Activated T-helper 17 cell treated with anti-CD3 and anti-CD28 coated beads, Interleukin-2, amount 50 U/mL, for 72 hours (primary cell): ENCODE results near the gene ETFB. TPM values are rescaled to one million over a fixed set of nuclear protein-coding genes. Genes with fewer than 3 reads are reported as not detected.

Source experiments
- ATAC-seq: fragments of 150-1000 bp; cut with Tn5 transposase; replicated peaks from 2 replicates; pipeline ENCODE4 v1.10.0; 2021; ENCODE audit warnings: mild to moderate bottlenecking, moderate library complexity
- H3K27ac Mint-ChIP-seq: one replicate; pipeline ENCODE4 v1.8.0; 2022; ENCODE audit warnings: mixed read lengths
- H3K27me3 Mint-ChIP-seq: one replicate; pipeline ENCODE4 v1.8.0; 2022; ENCODE audit warnings: mixed read lengths
- H3K36me3 Mint-ChIP-seq: one replicate; pipeline ENCODE4 v1.8.0; 2022; ENCODE audit warnings: low read depth, mild to moderate bottlenecking, mixed read lengths
- H3K4me1 Mint-ChIP-seq: one replicate; pipeline ENCODE4 v1.8.0; 2022; ENCODE audit warnings: mixed read lengths
- H3K4me3 Mint-ChIP-seq: one replicate; pipeline ENCODE4 v1.8.0; 2022; ENCODE audit warnings: mild to moderate bottlenecking, mixed read lengths
- H3K9me3 Mint-ChIP-seq: one replicate; pipeline ENCODE4 v1.8.0; 2022; ENCODE audit warnings: mixed read lengths
- total RNA-seq, 2 donors: library from RNA; stranded (reverse); gene quantifications; one replicate each; pipeline ENCODE4 v1.2.3, GENCODE V29; 2022

ETFB gene
- total RNA-seq, 2 donors from 2014 or later = 67.0 to 101 TPM

- Mint-ChIP-seq H3K9me3 (no peaks in the 10 kb centered on the region), H3K27me3 (peaks cover 29% of the 10 kb centered on the region), H3K27ac (no peak overlapping the region), H3K4me1 (no peaks in the 10 kb centered on the region), H3K4me3 (no peak overlapping the region), H3K36me3 (no peaks in the 10 kb centered on the region)
- no peak for ATAC-seq
These were observed 47.2 kb downstream of the ETFB start for GRCh38 chr19:51318687-51319648.

- no peaks in the 10 kb centered on the region for H3K9me3 Mint-ChIP-seq
- H3K27me3 Mint-ChIP-seq = peaks cover 28% of the 10 kb centered on the region
- H3K36me3 Mint-ChIP-seq = no peaks in the 10 kb centered on the region
- no peak overlapping the region for H3K4me3 Mint-ChIP-seq
- no peaks in the 10 kb centered on the region for H3K4me1 Mint-ChIP-seq
- no peak overlapping the region for H3K27ac Mint-ChIP-seq
- ATAC-seq = no peak
These were observed 48.2 kb downstream of the ETFB start for GRCh38 chr19:51317968-51318367.

- Mint-ChIP-seq H3K4me3 (no peak overlapping the region), H3K9me3 (no peaks in the 10 kb centered on the region), H3K27ac (no peak overlapping the region), H3K27me3 (peaks cover 25% of the 10 kb centered on the region), H3K36me3 (no peaks in the 10 kb centered on the region), H3K4me1 (no peaks in the 10 kb centered on the region)
- ATAC-seq = no peak
These were observed 48.8 kb downstream of the ETFB start for GRCh38 chr19:51317376-51317775.

GRCh38 chr19:51316688-51317087 is 49.5 kb downstream of the ETFB start:
- no peaks in the 10 kb centered on the region for H3K4me1 Mint-ChIP-seq
- H3K9me3 Mint-ChIP-seq = no peaks in the 10 kb centered on the region
- H3K27ac Mint-ChIP-seq = no peak overlapping the region
- no peak for ATAC-seq
- no peaks in the 10 kb centered on the region for H3K36me3 Mint-ChIP-seq
- no peak overlapping the region for H3K4me3 Mint-ChIP-seq
- H3K27me3 Mint-ChIP-seq = peaks cover 27% of the 10 kb centered on the region

- Mint-ChIP-seq H3K36me3 (no peaks in the 10 kb centered on the region), H3K27me3 (peaks cover 46% of the 10 kb centered on the region), H3K4me3 (no peak within 1 kb of the TSS), H3K9me3 (peaks cover 4% of the 10 kb centered on the region), H3K27ac (no peak within 1 kb of the TSS), H3K4me1 (no peaks in the 10 kb centered on the region)
- ATAC-seq = no peak
These were observed 54.6 kb downstream of the ETFB start, which contains the start of gene IGLON5 for GRCh38 chr19:51311351-51312257. TSS of gene IGLON5 (plus strand) at chr19:51311644. CDS start at chr19:51311848, 204 bp downstream.

GRCh38 chr19:51305479-51305878 is 60.7 kb downstream of the ETFB start:
- no peaks in the 10 kb centered on the region for H3K36me3 Mint-ChIP-seq
- H3K27ac Mint-ChIP-seq = no peak overlapping the region
- H3K4me3 Mint-ChIP-seq = no peak overlapping the region
- no peak for ATAC-seq
- peaks cover 47% of the 10 kb centered on the region for H3K27me3 Mint-ChIP-seq
- H3K9me3 Mint-ChIP-seq = peaks cover 15% of the 10 kb centered on the region
- H3K4me1 Mint-ChIP-seq = no peaks in the 10 kb centered on the region

- peaks cover 23% of the 10 kb centered on the region for H3K27me3 Mint-ChIP-seq
- peaks cover 11% of the 10 kb centered on the region for H3K9me3 Mint-ChIP-seq
These were observed 64.9 kb downstream of the ETFB start for GRCh38 chr19:51301266-51301665.

GRCh38 chr19:51297406-51297805 is 68.8 kb downstream of the ETFB start:
- Mint-ChIP-seq H3K27me3 (peaks cover 18% of the 10 kb centered on the region), H3K27ac (no peak overlapping the region), H3K4me1 (no peaks in the 10 kb centered on the region), H3K36me3 (no peaks in the 10 kb centered on the region), H3K9me3 (no peaks in the 10 kb centered on the region), H3K4me3 (no peak overlapping the region)
- ATAC-seq = no peak

More at GRCh38 chr19:51301266-51301665, 64.9 kb downstream of the ETFB start:
- ATAC-seq = no peak
- no peak overlapping the region for H3K27ac Mint-ChIP-seq
- no peak overlapping the region for H3K4me3 Mint-ChIP-seq
- H3K4me1 Mint-ChIP-seq = no peaks in the 10 kb centered on the region
- H3K36me3 Mint-ChIP-seq = no peaks in the 10 kb centered on the region

- Mint-ChIP-seq H3K36me3 (no peaks in the 10 kb centered on the region), H3K27ac (no peak overlapping the region), H3K4me1 (no peaks in the 10 kb centered on the region), H3K4me3 (no peak overlapping the region), H3K27me3 (peaks cover 18% of the 10 kb centered on the region), H3K9me3 (no peaks in the 10 kb centered on the region)
- ATAC-seq = no peak
These were observed 69.7 kb downstream of the ETFB start for GRCh38 chr19:51296336-51297093.

GRCh38 chr19:51295382-51296126 is 70.6 kb downstream of the ETFB start:
- H3K27ac Mint-ChIP-seq = no peak overlapping the region
- H3K4me3 Mint-ChIP-seq = no peak overlapping the region
- no peak for ATAC-seq
- peaks cover 19% of the 10 kb centered on the region for H3K27me3 Mint-ChIP-seq
- H3K36me3 Mint-ChIP-seq = no peaks in the 10 kb centered on the region
- no peaks in the 10 kb centered on the region for H3K9me3 Mint-ChIP-seq
- H3K4me1 Mint-ChIP-seq = no peaks in the 10 kb centered on the region

Other genes starting within 250 kb of the ETFB start
- under 1 TPM; 0.15 to 0.74 TPM for gene SIGLEC9, start 241.5 kb downstream of the ETFB start, total RNA-seq
- gene SIGLEC7, start 224.1 kb downstream of the ETFB start, total RNA-seq = not detected
- 1 to 10 TPM in 1 of 2 donors, not detected in 1; 1.2 TPM for gene CD33, start 141.3 kb downstream of the ETFB start, total RNA-seq
- under 1 TPM in 1 of 2 donors, not detected in 1; 0.30 TPM for gene SIGLECL1, start 115.3 kb downstream of the ETFB start, total RNA-seq
- gene IGLON5, start 54.7 kb downstream of the ETFB start, total RNA-seq = under 1 TPM; 0.09 to 0.32 TPM
- gene VSIG10L, start 24.2 kb downstream of the ETFB start, total RNA-seq = 1 to 10 TPM; 1.2 to 5.2 TPM
- 1 to 10 TPM in 1 of 2 donors, under 1 TPM in 1; 0.37 to 1.5 TPM for gene CLDND2, start 2.6 kb upstream of the ETFB start, total RNA-seq
- gene NKG7, start 6.3 kb upstream of the ETFB start, total RNA-seq = 10 to 100 TPM; 15.2 to 19.8 TPM
- gene LIM2, start 21.6 kb upstream of the ETFB start, total RNA-seq = under 1 TPM in 1 of 2 donors, not detected in 1; 0.40 TPM
- gene C19orf84, start 24.2 kb upstream of the ETFB start, total RNA-seq = not detected
- under 1 TPM; 0.19 to 0.26 TPM for gene SIGLEC10, start 51.3 kb upstream of the ETFB start, total RNA-seq
- gene SIGLEC8, start 92.1 kb upstream of the ETFB start, total RNA-seq = not detected
- not detected for gene CEACAM18, start 112.2 kb upstream of the ETFB start, total RNA-seq
- under 1 TPM; 0.22 to 0.34 TPM for gene SIGLEC12, start 135.4 kb upstream of the ETFB start, total RNA-seq
- gene SIGLEC6, start 165.3 kb upstream of the ETFB start, total RNA-seq = not detected
- 10 to 100 TPM in 1 of 2 donors, 1 to 10 TPM in 1; 8.0 to 16.9 TPM for gene ZNF175, start 204.9 kb upstream of the ETFB start, total RNA-seq